ENCODE results near the gene SPAAR. TPM values are rescaled to one million over a fixed set of nuclear protein-coding genes. Genes with fewer than 3 reads are reported as not detected.

The SPAAR gene
- total RNA-seq, 1 donor from 2014 or later: not detected

DNA sequence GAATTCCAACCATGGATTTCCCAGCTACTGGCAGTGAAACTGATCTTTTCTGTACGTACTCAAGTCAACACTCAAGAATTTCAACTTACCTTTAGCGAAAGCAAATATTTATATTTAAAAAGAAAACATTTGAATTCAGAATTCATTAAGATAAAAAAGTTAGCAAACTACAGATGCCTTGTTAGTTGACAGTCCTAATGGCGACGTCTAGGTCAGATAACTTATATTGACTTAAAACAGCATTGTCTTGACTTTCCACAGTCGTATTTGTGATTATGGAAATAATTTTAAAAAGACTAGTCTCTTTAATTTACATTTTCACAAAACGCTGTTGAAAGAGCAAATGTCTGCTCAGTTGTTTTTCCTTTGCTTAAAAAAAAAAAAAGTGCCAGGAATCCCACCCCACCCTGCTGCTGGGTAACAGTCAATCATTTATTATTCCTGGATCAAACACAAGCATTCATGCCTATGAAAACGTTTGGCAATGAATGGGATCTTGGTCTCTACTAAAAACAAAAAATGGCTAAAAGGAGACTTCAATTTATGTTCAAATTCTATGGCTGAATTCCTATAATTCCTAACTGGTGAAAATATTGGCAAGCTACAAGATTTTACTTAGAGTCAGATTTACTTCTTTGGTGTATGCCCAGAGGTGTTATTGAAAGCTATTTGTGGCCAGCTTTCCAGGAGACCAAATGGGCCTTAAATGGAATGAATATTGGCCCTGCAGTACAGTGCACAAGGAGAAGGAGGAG is 26.6 kb downstream of the SPAAR start:
- Mint-ChIP-seq H3K27ac (no peak overlapping the region), H3K36me3 (no peaks in the 10 kb centered on the region), H3K27me3 (peaks cover 18% of the 10 kb centered on the region), H3K9me3 (peaks cover 6% of the 10 kb centered on the region), H3K4me1 (ENCODE audit: unreplicated experiment) (peaks cover 3% of the 10 kb centered on the region), H3K4me3 (no peak overlapping the region)
- DNase-seq (ENCODE audit: extremely low spot score, unreplicated experiment): no peak
- TF ChIP-seq, protein P1, sequence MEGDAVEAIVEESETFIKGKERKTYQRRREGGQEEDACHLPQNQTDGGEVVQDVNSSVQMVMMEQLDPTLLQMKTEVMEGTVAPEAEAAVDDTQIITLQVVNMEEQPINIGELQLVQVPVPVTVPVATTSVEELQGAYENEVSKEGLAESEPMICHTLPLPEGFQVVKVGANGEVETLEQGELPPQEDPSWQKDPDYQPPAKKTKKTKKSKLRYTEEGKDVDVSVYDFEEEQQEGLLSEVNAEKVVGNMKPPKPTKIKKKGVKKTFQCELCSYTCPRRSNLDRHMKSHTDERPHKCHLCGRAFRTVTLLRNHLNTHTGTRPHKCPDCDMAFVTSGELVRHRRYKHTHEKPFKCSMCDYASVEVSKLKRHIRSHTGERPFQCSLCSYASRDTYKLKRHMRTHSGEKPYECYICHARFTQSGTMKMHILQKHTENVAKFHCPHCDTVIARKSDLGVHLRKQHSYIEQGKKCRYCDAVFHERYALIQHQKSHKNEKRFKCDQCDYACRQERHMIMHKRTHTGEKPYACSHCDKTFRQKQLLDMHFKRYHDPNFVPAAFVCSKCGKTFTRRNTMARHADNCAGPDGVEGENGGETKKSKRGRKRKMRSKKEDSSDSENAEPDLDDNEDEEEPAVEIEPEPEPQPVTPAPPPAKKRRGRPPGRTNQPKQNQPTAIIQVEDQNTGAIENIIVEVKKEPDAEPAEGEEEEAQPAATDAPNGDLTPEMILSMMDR (conservative IDR thresholded peaks at IDR 0.05): no peak

DNA sequence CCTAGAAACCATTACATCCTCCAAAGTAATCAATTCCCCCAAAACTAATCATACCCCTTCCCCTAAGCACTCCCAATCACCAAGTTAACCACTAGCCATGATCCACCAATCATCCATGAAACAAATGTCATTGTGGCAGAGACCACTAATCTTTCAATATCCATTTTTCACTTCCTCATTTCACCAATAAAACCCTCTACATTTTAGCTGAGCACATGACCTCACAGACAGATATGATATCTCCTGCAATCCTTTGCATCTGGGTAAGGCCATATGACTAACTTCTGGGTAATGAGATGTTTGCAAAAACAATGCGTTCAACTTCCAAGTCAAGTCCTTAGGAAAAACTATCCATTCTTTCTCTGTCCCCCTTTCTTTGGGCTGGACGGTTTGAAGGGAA is 27.9 kb downstream of the SPAAR start:
- TF ChIP-seq, protein P1 (conservative IDR thresholded peaks at IDR 0.05): no peak
- Mint-ChIP-seq H3K27ac (no peak overlapping the region), H3K36me3 (no peaks in the 10 kb centered on the region), H3K9me3 (peaks cover 6% of the 10 kb centered on the region), H3K4me3 (no peak overlapping the region), H3K4me1 (ENCODE audit: unreplicated experiment) (peaks cover 3% of the 10 kb centered on the region), H3K27me3 (peaks cover 23% of the 10 kb centered on the region)
- DNase-seq (ENCODE audit: extremely low spot score, unreplicated experiment): no peak

DNA sequence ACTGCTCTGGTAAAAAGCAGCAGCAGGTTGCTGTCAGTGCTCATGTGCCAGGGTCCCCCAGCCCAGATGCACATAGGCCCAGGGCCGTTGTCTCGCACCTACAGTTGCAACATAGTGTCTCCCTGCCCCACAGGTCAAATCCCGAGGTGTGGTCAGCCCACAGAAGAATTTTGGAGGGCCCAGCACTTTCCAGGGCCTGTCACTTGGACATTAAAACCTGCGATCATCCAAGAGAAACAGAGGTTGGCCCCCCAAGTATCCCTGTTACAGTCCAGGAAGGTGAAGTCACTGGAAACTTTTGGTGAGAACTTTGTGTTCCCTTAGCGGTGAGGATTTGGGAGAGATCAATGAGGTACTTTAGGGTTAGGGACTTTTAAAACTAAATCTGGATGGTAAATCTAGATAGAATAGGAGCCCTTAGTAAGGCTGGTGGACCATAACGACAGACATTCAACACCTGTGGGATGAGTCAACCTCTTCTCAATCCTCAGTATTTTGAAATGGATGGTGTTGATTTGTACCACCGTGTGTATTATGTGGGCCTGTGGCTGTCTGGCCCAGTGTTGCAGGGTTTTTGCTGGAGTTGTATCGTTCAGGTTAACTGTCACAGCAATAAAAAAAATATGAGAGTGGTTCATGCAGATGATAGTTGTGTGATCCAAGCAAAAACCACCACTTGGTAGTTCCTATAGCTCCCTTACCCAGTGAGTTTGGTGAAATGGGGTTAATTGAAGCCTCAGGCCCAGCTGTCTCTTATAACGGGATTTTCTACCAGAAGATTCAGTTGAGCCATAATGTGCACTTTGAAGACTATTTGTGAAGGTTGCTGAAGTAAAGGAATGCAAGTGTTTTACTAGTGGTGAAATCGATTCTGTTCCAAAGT is 29.4 kb downstream of the SPAAR start:
- Mint-ChIP-seq H3K27me3 (peaks cover 26% of the 10 kb centered on the region), H3K36me3 (no peaks in the 10 kb centered on the region), H3K9me3 (peaks cover 6% of the 10 kb centered on the region), H3K4me1 (ENCODE audit: unreplicated experiment) (peaks cover 3% of the 10 kb centered on the region), H3K4me3 (no peak overlapping the region), H3K27ac (no peak overlapping the region)
- TF ChIP-seq, protein P1 (conservative IDR thresholded peaks at IDR 0.05): no peak
- no peak for DNase-seq (ENCODE audit: extremely low spot score, unreplicated experiment)

DNA sequence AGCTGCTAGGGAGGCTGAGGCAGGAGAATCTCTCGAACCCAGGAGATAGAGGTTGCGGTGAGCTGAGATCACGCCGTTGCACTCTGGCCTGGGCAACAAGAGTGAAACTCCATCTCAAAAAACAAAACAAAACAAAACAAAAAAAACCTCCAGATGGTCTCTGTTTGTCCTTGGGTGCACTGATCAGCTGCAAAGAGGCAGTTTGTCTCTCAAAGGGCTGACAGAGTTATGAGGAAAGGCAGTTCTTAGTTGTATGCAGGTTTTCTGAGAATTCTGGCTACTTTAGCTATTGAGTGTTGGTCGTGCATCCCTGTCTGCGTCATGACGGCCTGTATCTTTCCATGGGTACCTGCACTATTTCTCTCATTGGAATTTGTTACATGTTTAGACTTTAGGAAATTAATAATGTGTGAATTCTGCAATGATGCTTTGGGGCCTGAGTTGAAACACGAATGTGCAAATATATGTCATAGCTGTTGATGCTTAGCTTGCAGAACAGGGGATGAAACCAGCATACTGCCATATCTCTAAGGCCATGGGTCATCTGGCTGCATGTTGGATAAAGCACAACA is 30.5 kb downstream of the SPAAR start:
- no peaks in the 10 kb centered on the region for H3K36me3 Mint-ChIP-seq
- DNase-seq (ENCODE audit: extremely low spot score, unreplicated experiment): no peak
- H3K27me3 Mint-ChIP-seq: peaks cover 32% of the 10 kb centered on the region
- H3K9me3 Mint-ChIP-seq: peaks cover 6% of the 10 kb centered on the region
- H3K4me1 Mint-ChIP-seq (ENCODE audit: unreplicated experiment): peaks cover 3% of the 10 kb centered on the region
- H3K4me3 Mint-ChIP-seq: no peak overlapping the region
- TF ChIP-seq, protein P1 (conservative IDR thresholded peaks at IDR 0.05): no peak
- no peak overlapping the region for H3K27ac Mint-ChIP-seq

DNA sequence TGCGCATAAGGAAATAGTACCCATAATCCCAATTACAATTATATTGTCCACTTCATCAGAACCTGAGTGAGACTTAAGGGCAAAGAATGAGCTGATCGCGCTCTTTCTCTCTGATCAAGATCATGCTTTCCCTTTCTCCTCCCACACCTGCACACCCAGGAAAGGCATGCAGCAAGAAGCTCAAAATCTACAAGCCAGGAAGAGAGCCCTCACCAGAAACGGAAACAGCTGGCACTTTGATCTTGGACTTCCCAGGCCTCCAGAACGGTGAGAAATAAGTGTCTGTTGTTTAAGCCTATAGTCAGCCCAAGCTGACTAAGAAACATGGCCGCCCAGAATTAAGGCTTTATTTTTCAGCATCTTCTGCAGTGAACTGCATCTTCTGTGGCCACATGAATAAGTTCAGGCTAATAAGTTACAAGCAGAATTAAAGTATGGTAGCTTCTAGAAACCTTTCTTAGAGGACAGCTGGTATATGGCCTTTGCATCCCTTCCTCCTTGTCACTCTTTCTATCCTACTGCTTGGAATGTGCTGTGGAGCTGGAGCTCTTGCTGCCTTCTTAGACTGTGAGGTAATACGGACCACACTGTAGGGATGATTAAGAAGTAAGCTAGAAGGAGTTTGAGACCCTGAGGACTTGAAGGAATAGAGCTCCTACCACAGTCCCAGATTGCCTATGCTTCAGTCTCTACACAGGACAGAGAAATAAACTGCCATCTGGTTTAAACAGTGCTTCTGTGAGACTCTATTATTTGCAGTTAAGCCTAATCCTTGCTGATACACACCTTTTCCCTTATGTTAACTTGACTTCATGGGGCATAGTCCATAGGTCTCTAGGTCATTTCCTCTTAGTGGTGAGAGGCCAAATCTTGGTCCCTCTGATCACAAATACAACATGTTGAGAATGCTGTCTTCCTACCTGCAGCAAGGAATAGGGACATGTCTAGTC is 31.4 kb downstream of the SPAAR start:
- Mint-ChIP-seq H3K36me3 (no peaks in the 10 kb centered on the region), H3K4me3 (no peak overlapping the region), H3K27me3 (peaks cover 36% of the 10 kb centered on the region), H3K4me1 (ENCODE audit: unreplicated experiment) (peaks cover 7% of the 10 kb centered on the region), H3K9me3 (peaks cover 6% of the 10 kb centered on the region), H3K27ac (no peak overlapping the region)
- no peak for DNase-seq (ENCODE audit: extremely low spot score, unreplicated experiment)
- TF ChIP-seq, protein P1 (conservative IDR thresholded peaks at IDR 0.05): no peak
